OCI-LY1 (cell line): ENCODE measurements around the gene ZNF75A.
"Not testable (repeated sequence)": the region's sequence is repeated elsewhere in the genome, so short reads cannot be mapped to it uniquely, and the experiment has no call there.

Experiments
- EZH2 ChIP-seq: fragments of 200-600 bp; sonication (generic), shearing (Covaris generic); IDR thresholded peaks from 2 replicates; pipeline ENCODE4 v1.8.0; 2017; ENCODE audit warnings: borderline replicate concordance, mixed run types, mild to moderate bottlenecking, antibody characterized with exemption, low read length, moderate library complexity, mixed read lengths
- TF ChIP-seq, protein P1 (sequence below): fragments of 200-600 bp; sonication (generic), shearing (Covaris generic); IDR thresholded peaks from 2 replicates; pipeline ENCODE4 v1.5.1; 2017; ENCODE audit warnings: mild to moderate bottlenecking, antibody characterized with exemption, low read length, moderate library complexity, mixed read lengths

DNA sequence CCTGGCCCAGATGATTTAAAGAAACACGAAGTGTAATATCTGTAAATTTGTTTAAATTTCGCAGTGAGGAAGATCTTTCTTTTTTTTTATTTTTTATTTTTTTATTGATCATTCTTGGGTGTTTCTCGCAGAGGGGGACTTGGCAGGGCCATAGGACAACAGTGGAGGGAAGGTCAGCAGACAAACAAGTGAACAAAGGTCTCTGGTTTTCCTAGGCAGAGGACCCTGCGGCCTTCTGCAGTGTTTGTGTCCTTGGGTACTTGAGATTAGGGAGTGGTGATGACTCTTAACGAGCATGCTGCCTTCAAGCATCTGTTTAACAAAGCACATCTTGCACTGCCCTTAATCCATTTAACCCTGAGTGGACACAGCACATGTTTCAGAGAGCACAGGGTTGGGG is 34.6 kb upstream of the ZNF75A start:
- TF ChIP-seq, protein P1, sequence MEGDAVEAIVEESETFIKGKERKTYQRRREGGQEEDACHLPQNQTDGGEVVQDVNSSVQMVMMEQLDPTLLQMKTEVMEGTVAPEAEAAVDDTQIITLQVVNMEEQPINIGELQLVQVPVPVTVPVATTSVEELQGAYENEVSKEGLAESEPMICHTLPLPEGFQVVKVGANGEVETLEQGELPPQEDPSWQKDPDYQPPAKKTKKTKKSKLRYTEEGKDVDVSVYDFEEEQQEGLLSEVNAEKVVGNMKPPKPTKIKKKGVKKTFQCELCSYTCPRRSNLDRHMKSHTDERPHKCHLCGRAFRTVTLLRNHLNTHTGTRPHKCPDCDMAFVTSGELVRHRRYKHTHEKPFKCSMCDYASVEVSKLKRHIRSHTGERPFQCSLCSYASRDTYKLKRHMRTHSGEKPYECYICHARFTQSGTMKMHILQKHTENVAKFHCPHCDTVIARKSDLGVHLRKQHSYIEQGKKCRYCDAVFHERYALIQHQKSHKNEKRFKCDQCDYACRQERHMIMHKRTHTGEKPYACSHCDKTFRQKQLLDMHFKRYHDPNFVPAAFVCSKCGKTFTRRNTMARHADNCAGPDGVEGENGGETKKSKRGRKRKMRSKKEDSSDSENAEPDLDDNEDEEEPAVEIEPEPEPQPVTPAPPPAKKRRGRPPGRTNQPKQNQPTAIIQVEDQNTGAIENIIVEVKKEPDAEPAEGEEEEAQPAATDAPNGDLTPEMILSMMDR, result not testable (repeated sequence)
- not testable (repeated sequence) for TF ChIP-seq EZH2
